Endothelial cell of umbilical vein (primary cell): ENCODE data around the gene TBC1D7. TPM values are rescaled to one million over a fixed set of nuclear protein-coding genes. Genes with fewer than 3 reads are reported as not detected.

Source experiments
- BruUV-seq: library from RNA; stranded (reverse); fragments of 400-500 nt; replicated peaks from 2 replicates; lab custom pipeline; 2021; lab: Mats Ljungman, UMichigan
- CTCF ChIA-PET: fragments of 300-600, 350-600 bp; sonication (Branson Sonifier 250); formaldehyde crosslinking; loops from one replicate; lab custom pipeline; 2021; ENCODE audit warnings: antibody characterized with exemption, inconsistent platforms; lab: Charles Lee
- POLR2A ChIA-PET: fragments of 300-600, 350-600 bp; sonication (Branson Sonifier 250); formaldehyde crosslinking; loops from one replicate; lab custom pipeline; 2021; ENCODE audit warnings: antibody characterized with exemption, inconsistent platforms; lab: Charles Lee
- DNase-seq: peaks from one replicate; pipeline ENCODE4 v3.0.0-alpha.2; 2011; ENCODE audit warnings: low read depth, low spot score
- FAIRE-seq: peaks from 2 replicates; lab custom pipeline; 2011; peaks lifted over from hg19 to GRCh38; lab: Jason Lieb, UNC
- H2AFZ ChIP-seq: 2 replicates; pipeline ENCODE4 v1.6.0; 2012; ENCODE audit warnings: low read depth, low read length, control low read depth, inconsistent platforms
- H3K27ac ChIP-seq: 2 replicates; pipeline ENCODE4 v1.5.1; 2011; ENCODE audit warnings: low read depth, mild to moderate bottlenecking, control low read depth, low read length, moderate library complexity; ENCODE audit not compliant: insufficient read depth
- H3K27me3 ChIP-seq, 2 experiments: 2 replicates each; pipeline versions ENCODE4 v1.6.0 to v1.6.1; 2011; ENCODE audit warnings: low read length in 2 of 2, mixed read lengths in 1 of 2; ENCODE audit not compliant: control insufficient read depth in 2 of 2, insufficient read depth in 2 of 2
- H3K36me3 ChIP-seq, 2 experiments: 2 replicates in 1 of 2; 3 replicates in 1 of 2; pipeline ENCODE4 v1.5.1; 2011; ENCODE audit warnings: low read length in 2 of 2, mild to moderate bottlenecking in 1 of 2, moderate library complexity in 1 of 2; ENCODE audit not compliant: control insufficient read depth in 2 of 2, insufficient read depth in 2 of 2; ENCODE audit errors: extremely low read depth in 1 of 2
- H3K4me1 ChIP-seq: 3 replicates; pipeline ENCODE4 v1.5.1; 2011; ENCODE audit warnings: mild to moderate bottlenecking, low read length; ENCODE audit not compliant: control insufficient read depth, insufficient read depth; ENCODE audit errors: extremely low read depth
- H3K4me2 ChIP-seq: 2 replicates; pipeline ENCODE4 v1.6.1; 2011; ENCODE audit warnings: low read length, control low read depth, mixed read lengths; ENCODE audit not compliant: insufficient read depth
- H3K4me3 ChIP-seq, 3 experiments: fragments of 200-600 bp in 1 of 3; sonication (generic), shearing (Covaris generic) in 1 of 3; replicated peaks in 1 of 3; 2 replicates each; pipeline ENCODE4 v1.5.1; 2011 to 2016; ENCODE audit warnings: control low read depth in 3 of 3, low read length in 3 of 3, mild to moderate bottlenecking in 2 of 3, inconsistent platforms in 1 of 3, low read depth in 1 of 3, moderate library complexity in 1 of 3; ENCODE audit not compliant: insufficient read depth in 1 of 3
- H3K79me2 ChIP-seq: 2 replicates; pipeline ENCODE4 v1.6.0; 2012; ENCODE audit warnings: low read length, inconsistent platforms; ENCODE audit not compliant: control insufficient read depth, insufficient read depth
- H3K9ac ChIP-seq: replicated peaks from 2 replicates; pipeline ENCODE3; 2011; ENCODE audit warnings: low read length, control low read depth; ENCODE audit not compliant: insufficient read depth; ENCODE audit errors: extremely low read depth
- H3K9me1 ChIP-seq: replicated peaks from 3 replicates; pipeline ENCODE4 v1.6.0; 2011; ENCODE audit warnings: mild to moderate bottlenecking, low read length; ENCODE audit not compliant: control insufficient read depth, insufficient read depth; ENCODE audit errors: extremely low read depth
- H3K9me3 ChIP-seq: replicated peaks from 2 replicates; pipeline ENCODE4 v1.5.1; 2012; ENCODE audit warnings: low read length, inconsistent platforms; ENCODE audit not compliant: control insufficient read depth, insufficient read depth
- H4K20me1 ChIP-seq: replicated peaks from 2 replicates; pipeline ENCODE3; 2011; ENCODE audit warnings: mild to moderate bottlenecking, low read length; ENCODE audit not compliant: control insufficient read depth, insufficient read depth; ENCODE audit errors: extremely low read depth
- FOS ChIP-seq: IDR thresholded peaks from 2 replicates; pipeline ENCODE4 v1.6.1; 2011; ENCODE audit warnings: mild to moderate bottlenecking, low read length, moderate library complexity, borderline replicate concordance; ENCODE audit not compliant: insufficient read depth
- JUN ChIP-seq: IDR thresholded peaks from 2 replicates; pipeline ENCODE4 v1.6.1; 2011; ENCODE audit warnings: borderline replicate concordance, low read depth; ENCODE audit not compliant: insufficient read length, insufficient read depth
- MYC ChIP-seq: IDR thresholded peaks from one replicate; pipeline ENCODE4 v1.6.1; 2011; ENCODE audit warnings: mild to moderate bottlenecking, low read depth, low read length
- POLR2AphosphoS5 ChIP-seq: IDR thresholded peaks from 2 replicates; pipeline ENCODE4 v1.6.1; 2012; ENCODE audit warnings: low read depth, mild to moderate bottlenecking, control low read depth, low read length, moderate library complexity; ENCODE audit not compliant: insufficient read depth
- dilution Hi-C: fragments of 300-500 bp; cut with MboI; formaldehyde crosslinking; loops from one replicate; pipeline ENCODE4 v1.15.0; 2019; ENCODE audit warnings: low sequenced_read_pairs; ENCODE audit not compliant: extremely low pct_ligation_motif_present
- intact Hi-C: fragments of 100-400 bp; cut with micrococcal nuclease; formaldehyde crosslinking; loops from one replicate; pipeline ENCODE4 v1.10.0; 2022
- polyA plus RNA-seq, 4 experiments: library from polyadenylated mRNA; depleted of rRNA in 3 of 4; stranded (reverse) in 3 of 4; unstranded in 1 of 4; fragments of >200 nt; gene quantifications; 2 replicates each; pipeline versions ENCODE4 v1.2.1 to v1.2.3, GENCODE V29; 2011 to 2012; ENCODE audit warnings: missing spikeins in 1 of 4
- total RNA-seq: library from RNA; stranded (reverse); gene quantifications from 2 replicates; pipeline ENCODE4 v1.2.3, GENCODE V29; 2021

Gene TBC1D7
- total and polyA plus RNA-seq, 2 donors (not counting 3 experiments of a cell fraction or from before 2014, with no cell fraction given): 26.6 to 28.1 TPM

DNA sequence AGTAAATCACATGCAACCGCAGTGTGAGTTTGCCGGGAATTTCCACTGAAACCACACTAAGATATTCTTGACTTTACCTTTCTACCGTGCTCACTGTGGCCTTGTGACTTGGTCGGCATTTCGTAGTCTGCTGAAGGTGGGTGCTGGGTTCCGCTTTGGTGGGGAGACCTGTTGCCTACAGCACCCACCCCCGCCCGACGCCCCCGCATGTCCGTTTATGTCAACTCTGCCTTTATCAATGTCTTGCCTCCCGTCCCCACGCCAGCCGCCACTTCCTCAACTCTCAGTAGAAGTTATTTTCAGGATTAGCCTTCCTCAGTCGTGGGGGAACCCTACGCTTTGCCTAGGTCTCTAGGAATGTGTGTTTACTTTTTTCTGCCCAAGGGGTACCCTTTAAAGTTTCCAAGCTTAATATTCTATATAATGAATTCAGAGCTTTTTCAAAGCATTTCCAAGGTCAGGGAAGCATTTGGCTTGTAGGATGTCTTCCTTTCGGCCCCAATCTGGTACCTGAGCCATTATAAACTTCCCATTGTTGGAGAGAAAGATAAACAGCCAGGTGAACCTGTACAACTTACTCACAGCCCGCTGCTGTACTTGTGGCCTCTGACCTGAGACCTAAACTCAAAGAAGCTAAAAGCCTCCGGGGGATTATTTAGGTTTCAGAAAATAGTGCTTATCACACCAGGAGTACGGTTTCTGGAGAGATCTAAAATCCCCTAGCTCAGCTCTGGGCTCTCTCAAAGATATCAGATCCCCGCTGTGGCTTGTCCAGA is 54.2 kb downstream of the TBC1D7 start:
- FAIRE-seq: no peak
- H3K27ac ChIP-seq: no peak overlapping the region
- no TSS peak for BruUV-seq
- TF ChIP-seq POLR2AphosphoS5 (no peak), FOS (no peak), MYC (no peak)
- H4K20me1 ChIP-seq: no peaks in the 10 kb centered on the region
- no peak overlapping the region for H2AFZ ChIP-seq
- no peak for DNase-seq
- no peak overlapping the region for H3K9ac ChIP-seq
- H3K9me3 ChIP-seq: no peaks in the 10 kb centered on the region
- H3K4me3 ChIP-seq: no peak overlapping the region
- H3K79me2 ChIP-seq: no peaks in the 10 kb centered on the region
- H3K9me1 ChIP-seq: no peaks in the 10 kb centered on the region
- H3K4me2 ChIP-seq: no peak overlapping the region
- CTCF ChIA-PET: interaction anchor here (1.1 to 1.4 kb wide), 2 partner anchors 10 to 12 kb away, joined by 3 read pairs; no protein-coding TSS in a partner anchor
- H3K27me3 ChIP-seq: no peaks in the 10 kb centered on the region
- dilution Hi-C loops (no loop called here), intact Hi-C loops (no loop called here)
- no peaks in the 10 kb centered on the region for H3K36me3 ChIP-seq
- POLR2A ChIA-PET: no interaction called here
- H3K4me1 ChIP-seq: no peaks in the 10 kb centered on the region

DNA sequence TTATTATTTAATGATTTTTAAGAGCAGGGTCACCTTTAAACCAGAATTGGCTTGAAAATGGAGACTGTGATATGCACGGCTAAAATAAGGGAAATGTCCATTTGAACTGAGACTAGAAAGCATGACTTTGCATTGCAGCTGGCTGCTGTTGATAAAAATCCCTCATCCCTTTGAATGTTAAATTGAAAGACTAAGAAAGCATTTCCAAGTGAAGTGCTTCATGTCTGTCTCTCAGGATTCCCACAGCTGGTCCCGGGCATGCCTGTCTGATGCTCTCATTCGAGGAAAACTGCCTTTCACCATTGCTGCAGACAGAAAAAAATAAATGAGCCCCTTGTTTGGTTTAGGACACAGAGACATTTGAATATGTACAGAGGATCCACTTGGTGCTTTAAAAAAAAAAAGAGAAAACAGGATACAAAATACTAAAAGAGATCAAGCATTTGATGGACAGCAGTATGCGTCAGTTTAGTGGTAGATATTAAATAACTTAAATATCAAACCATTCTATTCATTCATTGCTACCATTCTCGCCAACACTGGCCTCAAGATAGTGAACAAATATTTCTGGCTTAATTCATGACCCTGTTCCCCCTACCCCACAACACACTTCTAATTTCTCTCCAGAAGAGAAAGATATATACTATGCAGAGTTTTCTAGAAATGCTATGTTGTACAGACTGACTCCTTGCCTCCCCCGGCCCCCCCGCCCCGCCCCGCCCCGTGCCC is 55.0 kb downstream of the TBC1D7 start:
- Histone ChIP-seq H3K36me3 (no peaks in the 10 kb centered on the region), H3K4me3 (no peak overlapping the region), H3K4me2 (no peak overlapping the region), H3K79me2 (no peaks in the 10 kb centered on the region), H4K20me1 (no peaks in the 10 kb centered on the region), H3K9ac (no peak overlapping the region), H3K27ac (no peak overlapping the region), H3K9me1 (no peaks in the 10 kb centered on the region), H3K27me3 (no peaks in the 10 kb centered on the region), H2AFZ (no peak overlapping the region), H3K9me3 (no peaks in the 10 kb centered on the region), H3K4me1 (no peaks in the 10 kb centered on the region)
- BruUV-seq: no TSS peak
- DNase-seq (no peak), FAIRE-seq (no peak)
- intact Hi-C loops (no loop called here), dilution Hi-C loops (no loop called here)
- CTCF ChIA-PET: interaction anchor here (0.8 to 1.4 kb wide), 3 partner anchors 10 to 78 kb away, joined by 3 read pairs; no protein-coding TSS in a partner anchor
- TF ChIP-seq JUN (no peak), MYC (no peak), POLR2AphosphoS5 (no peak), FOS (no peak)
- POLR2A ChIA-PET: no interaction called here
